HepG2 (cell line): ENCODE results near the gene INAFM2.

Source experiments
- HNF4A ChIP-seq: sonication (generic); formaldehyde crosslinking; IDR thresholded peaks from 2 replicates; pipeline ENCODE4 v1.4.0; 2020; ENCODE audit warnings: missing genetic modification reagents
- SMC3 ChIP-seq: IDR thresholded peaks from 2 replicates; pipeline ENCODE4 v1.6.1; 2011; ENCODE audit warnings: low read length, improper control_type of control experiment
- SP1 ChIP-seq, 2 experiments: fragments of 450-650 bp in 1 of 2; sonication (generic) in 1 of 2; formaldehyde crosslinking in 1 of 2; IDR thresholded peaks; 2 replicates each; pipeline versions ENCODE4 v1.4.0 to v1.6.1; 2016 to 2020; ENCODE audit warnings: missing genetic modification reagents in 1 of 2
- TBL1XR1 ChIP-seq: fragments of 150-350 bp; IDR thresholded peaks from 2 replicates; pipeline ENCODE4 v1.6.1; 2014; ENCODE audit warnings: borderline replicate concordance, low read length; ENCODE audit not compliant: partially characterized antibody
- ZNF383 ChIP-seq: sonication (generic); formaldehyde crosslinking; IDR thresholded peaks from 2 replicates; pipeline ENCODE4 v1.4.0; 2020; ENCODE audit warnings: missing genetic modification reagents, mild to moderate bottlenecking, borderline replicate concordance
- TF ChIP-seq, protein P1 (sequence below): IDR thresholded peaks from 2 replicates; pipeline ENCODE4 v1.6.1; 2012; ENCODE audit warnings: inconsistent platforms
- TF ChIP-seq, protein P2 (sequence below): sonication (generic); formaldehyde crosslinking; IDR thresholded peaks from 2 replicates; pipeline ENCODE4 v1.4.0; 2020; ENCODE audit warnings: missing genetic modification reagents, borderline replicate concordance

DNA sequence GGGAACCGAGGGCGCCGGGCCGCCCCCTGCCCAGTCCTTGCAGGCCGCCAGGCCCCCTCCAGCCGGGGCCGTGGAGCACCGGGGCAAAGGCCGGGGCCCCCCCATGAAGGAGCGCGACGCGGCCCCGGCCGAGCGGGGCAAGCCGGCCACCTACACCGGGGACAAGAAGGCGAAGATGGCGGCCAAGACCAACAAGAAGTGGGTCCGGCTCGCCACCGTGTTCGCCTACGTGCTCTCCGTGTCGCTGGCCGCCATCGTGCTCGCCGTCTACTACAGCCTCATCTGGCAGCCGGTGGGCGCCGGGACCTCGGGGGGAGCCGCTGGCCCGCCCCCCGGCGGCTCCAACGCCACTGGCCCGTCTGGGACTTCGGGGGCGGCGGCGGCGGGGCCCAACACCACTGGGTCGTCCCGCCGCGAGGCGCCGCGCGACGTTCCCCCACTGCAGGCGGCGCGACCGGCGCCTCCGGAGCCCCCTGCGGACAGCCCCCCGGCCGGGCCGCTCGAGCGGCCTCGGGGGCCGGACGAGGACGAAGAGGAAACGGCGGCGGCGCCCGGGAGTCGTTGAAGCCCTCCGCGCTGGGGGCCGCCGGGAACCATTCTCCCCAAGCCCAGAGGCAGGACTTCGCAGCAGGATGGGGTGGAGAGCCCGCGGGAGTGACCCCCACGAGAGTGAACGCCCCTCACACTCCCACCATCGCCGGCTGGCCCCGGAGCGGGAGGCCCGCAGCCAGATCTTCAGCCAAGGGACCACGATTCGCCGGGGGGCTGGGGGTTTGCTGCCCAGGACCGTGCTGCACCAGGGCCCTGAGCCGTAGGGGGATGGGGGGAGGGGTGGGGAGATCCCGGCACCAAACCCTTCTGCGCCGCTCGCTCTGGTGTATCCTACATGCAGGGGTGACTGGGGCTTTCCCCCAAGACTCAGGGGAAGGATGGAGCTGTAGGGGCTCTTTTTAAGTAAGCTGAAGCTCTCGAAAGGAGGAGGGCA, 753 bp downstream of the INAFM2 start:
- TF ChIP-seq, protein P1, sequence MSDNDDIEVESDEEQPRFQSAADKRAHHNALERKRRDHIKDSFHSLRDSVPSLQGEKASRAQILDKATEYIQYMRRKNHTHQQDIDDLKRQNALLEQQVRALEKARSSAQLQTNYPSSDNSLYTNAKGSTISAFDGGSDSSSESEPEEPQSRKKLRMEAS, result no peak
- TF ChIP-seq SP1 (IDR thresholded peaks at IDR 0.05), result no peak
- TF ChIP-seq SP1 (CRISPR knock-in tag; IDR thresholded peaks at IDR 0.05), result no peak
- TF ChIP-seq, protein P2, sequence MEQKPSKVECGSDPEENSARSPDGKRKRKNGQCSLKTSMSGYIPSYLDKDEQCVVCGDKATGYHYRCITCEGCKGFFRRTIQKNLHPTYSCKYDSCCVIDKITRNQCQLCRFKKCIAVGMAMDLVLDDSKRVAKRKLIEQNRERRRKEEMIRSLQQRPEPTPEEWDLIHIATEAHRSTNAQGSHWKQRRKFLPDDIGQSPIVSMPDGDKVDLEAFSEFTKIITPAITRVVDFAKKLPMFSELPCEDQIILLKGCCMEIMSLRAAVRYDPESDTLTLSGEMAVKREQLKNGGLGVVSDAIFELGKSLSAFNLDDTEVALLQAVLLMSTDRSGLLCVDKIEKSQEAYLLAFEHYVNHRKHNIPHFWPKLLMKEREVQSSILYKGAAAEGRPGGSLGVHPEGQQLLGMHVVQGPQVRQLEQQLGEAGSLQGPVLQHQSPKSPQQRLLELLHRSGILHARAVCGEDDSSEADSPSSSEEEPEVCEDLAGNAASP, result no peak
- no peak for TF ChIP-seq HNF4A
- TF ChIP-seq TBL1XR1, result no peak
- no peak for TF ChIP-seq SMC3
- TF ChIP-seq ZNF383 (CRISPR knock-in tag), result no peak
